Superior temporal gyrus (tissue), 1 donor: ENCODE measurements around the gene CCDC170.

ENCODE experiments used
- DNase-seq: peaks from one replicate; pipeline ENCODE4 v3.0.0-alpha.2; 2016; ENCODE audit errors: extremely low spot score

CCDC170 gene

DNA sequence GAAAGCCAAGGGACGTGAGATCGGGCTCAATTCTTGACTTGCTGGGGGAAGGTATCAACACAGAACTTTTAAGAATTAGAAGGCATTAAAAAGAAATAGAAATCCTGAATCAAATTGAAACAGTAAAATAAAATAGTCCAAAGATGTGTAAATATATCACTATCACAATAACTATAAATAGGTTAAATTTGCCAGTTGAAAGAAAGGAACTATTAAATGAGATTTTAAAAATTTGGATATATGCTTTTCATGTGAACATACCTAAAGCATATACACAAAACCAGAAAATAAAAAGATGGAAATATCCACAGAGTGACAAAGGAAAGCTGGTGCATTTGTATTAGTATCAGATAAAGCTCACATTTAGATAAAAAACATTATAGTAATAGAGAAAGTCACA lies 161.3 kb downstream of the CCDC170 start:
- no peak for DNase-seq

DNA sequence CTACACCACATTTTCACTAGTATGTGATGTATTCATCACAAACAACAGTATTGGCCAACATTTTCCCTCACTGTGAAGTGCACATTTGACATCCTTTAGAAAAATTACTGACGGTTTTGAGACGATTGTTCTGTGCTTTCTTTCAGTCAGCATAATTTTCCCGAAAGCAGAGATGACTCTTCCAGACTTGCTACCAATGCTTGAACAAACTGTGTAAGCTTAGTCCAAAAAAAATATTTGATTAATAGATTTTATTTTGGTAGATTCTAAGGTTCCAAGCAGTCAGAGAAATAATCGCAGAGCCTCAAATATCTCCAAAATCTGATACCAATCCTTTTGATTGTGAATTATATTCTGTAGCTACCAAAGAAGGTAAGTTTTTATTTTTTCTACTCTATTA lies 162.6 kb downstream of the CCDC170 start:
- no peak for DNase-seq

DNA sequence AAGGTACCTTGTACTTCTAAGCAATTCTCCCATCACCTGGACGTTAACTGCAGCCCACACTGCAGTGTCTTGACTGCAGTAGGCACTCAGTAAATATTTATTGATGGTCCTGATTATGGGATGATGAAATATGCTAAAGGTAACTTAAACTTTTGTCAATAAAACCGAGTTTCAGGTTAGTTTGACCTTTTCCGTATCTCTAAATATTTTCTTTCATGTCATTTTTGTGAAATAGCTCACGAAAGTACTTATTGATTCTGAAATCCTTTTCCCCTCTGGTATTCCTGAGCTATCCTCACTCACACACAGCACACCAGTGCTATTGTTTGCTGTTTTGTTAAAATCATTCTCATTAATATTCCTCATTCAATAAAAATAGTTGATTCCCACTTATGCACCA lies 164.3 kb downstream of the CCDC170 start:
- DNase-seq = no peak

DNA sequence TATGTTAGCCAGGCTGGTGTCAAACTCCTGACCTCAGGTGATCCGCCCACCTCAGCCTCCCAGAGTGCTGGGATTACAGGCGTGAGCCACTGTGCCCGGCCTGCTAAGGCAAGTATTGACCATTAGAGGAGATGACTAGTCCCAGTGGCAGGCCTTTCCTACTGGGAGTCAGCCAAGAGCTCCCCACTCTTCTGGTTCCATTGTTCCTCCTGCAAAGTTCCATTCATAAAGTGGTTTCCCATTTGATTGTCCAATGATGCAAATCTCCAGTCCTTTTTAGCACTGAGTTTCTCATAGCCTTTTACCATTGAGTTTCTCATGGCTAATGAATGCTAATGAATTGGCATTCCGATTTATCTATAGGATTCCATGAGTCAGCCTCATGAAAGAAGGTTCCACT lies 165.4 kb downstream of the CCDC170 start:
- DNase-seq = no peak

DNA sequence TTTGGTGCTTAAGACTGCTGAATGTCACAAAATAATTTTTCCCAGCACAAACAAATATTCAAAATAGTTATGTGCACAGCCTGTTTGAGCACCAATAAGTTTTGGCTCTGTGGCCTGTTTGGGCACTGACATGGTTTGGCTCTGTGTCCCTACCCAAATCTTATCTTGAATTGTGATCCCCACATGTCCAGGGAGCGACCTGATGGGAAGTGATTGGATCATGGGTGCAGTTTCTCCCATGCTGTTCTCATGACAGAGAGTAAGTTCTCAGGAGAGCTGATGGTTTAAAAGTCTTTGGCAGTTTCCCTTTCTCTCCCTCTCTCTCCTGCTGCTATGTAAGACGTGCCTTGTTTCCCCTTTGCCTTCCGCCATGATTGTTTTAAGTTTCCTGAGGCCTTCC lies 167.7 kb downstream of the CCDC170 start:
- DNase-seq = no peak

DNA sequence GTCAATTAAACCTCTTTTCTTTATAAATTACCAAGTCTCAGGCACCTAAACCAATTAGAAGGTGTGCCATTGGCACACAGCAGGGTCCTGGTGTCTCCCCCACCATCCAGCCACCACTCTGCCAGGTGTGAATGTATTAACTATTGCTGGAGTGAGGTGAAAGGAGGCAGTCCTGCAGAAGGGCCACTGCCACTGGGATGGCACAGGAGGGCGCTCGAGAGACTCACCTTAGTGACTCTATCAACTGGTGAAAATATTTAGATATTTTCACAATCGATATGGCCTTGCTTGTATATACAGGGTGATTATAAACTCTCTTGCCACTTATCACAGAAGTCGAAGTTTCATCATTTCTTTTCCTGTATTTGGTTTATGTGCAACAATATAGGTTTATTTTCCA lies 168.1 kb downstream of the CCDC170 start:
- DNase-seq = no peak

DNA sequence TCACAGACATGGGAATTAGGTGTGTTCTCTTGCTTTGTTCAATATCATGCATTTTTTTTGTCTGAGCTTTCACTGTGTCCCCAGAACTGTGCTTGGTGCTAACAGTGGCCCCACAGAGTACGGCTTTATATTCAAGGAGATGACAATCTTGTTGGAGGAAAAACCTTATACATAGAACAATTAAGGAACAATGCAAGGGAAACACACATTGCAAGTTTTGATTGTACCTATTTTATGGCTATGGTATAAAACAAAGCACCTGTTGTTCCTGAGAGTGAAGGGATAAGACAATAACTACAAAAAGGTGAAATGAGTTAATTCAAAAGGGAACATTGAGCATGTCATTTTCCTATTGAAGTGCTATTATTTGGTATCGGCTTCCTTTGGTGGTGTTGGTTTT lies 169.7 kb downstream of the CCDC170 start:
- no peak for DNase-seq

DNA sequence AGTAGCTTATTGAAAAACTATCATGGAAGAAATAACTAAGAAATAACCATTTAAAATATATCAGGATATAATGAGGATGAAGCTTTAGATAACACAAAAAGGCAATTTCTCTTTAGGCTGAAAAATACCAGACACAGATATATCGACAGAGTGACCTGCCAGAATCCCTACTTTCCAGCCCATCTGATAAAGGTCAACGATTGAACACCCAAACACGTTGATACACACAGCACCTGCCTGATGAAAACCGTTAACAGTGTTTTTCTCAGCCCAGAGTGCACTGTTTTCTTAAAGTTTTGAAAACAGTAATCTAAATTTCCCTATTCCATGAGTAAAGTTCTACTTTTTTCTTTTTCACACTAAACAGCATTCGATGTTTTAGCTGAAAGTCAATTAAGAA lies 170.6 kb downstream of the CCDC170 start:
- DNase-seq = no peak

DNA sequence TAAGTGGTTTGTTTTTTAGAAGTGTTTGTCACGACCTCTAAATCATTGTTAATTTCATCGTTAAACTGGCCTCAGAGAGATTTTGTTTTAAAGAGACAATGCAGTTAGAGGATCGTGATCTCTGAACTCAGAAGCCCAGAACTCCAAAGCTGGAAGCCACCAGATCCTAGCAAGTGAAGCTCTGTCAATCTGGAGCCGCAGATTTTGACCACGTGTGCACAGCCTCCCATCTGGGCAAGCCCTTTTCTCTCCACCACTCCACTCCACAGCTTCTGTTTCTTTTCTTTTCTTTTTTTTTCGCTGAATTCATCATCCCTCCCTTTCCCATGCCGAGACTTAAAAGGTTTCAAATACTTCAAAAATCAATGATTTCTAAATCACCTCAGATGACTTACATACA lies 171.5 kb downstream of the CCDC170 start:
- no peak for DNase-seq

DNA sequence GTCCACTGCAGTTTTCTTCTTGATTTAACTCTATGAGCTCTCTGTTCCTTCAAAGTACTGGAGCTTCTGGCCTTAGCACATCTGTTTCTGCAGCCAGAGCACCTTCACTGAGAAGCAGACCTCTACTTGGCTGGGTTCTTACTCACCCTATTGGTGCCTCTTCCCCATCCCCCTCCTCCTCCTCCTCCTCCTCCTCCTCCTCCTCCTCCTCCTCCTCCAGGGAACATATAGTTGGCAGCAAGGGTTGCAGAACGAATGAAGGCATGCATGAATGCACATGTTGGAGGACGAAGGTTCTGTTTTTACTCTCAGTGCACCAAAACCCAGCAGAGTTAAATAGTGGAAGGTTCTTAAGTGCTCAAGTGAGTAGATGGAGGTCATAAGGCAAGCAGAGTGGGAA lies 172.7 kb downstream of the CCDC170 start:
- no peak for DNase-seq

DNA sequence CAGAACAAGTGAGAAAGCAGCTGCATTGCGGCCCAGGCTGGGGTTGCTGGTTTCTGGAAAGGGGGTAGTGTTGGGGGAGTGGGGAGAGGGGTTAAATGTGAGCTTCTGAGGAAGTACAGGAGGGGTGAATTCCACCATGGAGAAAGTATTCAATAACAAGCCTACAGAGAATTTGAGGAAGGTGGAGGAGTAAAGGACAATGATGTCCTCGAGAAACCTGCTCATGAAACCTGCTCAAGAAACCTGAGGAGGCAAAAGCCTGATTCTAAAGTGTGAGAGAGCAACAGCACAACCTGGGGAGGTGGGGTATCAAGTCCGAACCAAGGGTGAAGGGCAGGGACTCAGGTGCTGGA lies 175.4 kb downstream of the CCDC170 start:
- no peak for DNase-seq

DNA sequence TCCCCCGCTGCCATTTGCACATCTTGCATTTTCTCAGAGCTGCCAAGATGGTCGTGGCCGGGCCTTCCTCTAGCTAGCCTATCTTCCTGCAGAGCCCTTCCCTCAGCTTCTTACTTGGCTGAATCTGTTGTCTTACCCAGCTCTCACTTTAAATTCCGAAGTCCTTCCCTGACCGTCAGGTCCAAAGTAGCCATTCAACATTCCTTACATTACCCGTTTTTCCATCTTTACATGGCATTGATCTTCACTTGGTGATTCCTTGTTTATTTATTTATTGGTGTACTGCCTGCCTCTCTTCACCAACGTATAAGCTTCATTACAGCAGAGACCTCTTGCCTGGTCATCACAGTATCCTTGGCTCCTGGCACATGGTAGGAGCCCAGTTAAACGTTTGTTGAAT lies 176.3 kb downstream of the CCDC170 start:
- no peak for DNase-seq
